Stimulated activated CD8-positive, alpha-beta memory T cell treated with anti-CD3 and anti-CD28 coated beads, Interleukin-7, amount 100 ng/mL, for 24 hours (primary cell): ENCODE results near the gene SEC22A.

Experiments used
- DNase-seq: peaks from one replicate; pipeline ENCODE4 v3.0.0-alpha.2; 2020; ENCODE audit warnings: low read depth

Gene SEC22A

DNA sequence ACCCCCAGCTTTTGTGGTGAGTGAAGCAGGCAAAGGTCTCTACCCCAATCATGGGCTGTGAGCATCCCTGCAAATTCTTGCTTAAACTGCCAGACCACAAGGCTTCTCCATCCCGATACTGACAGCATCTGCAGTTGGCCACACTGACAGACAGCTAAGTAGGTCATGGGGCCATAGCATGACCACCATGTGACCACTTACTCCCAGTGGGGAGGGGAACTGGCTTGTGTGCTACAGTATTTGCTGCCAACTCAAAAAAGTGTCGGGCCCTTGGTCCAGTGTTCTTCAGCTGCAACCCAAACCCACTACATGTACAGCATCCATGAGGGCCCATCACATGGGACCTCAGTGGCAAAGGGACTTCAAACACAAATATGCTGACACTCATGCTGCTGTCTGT is 103.4 kb downstream of the SEC22A start:
- no peak for DNase-seq

DNA sequence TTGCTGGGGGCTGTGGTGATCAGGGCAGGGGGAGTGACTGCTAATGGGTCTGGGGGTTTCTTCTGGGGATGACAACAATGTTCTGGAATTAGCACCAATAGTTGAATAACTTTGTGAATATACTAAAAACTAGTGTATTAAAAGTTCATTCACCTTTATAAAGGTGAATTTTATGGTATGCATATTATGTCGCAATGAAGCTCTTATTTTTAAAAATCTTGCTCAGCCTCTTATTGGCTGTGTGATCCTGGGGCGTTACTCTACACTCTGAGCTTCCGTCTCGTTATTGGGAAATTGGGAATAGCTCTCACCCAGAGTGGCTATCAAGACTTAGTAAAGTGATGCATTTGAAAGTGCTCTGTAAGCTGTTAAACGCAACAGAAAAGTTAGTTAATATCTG is 105.3 kb downstream of the SEC22A start:
- DNase-seq = no peak

DNA sequence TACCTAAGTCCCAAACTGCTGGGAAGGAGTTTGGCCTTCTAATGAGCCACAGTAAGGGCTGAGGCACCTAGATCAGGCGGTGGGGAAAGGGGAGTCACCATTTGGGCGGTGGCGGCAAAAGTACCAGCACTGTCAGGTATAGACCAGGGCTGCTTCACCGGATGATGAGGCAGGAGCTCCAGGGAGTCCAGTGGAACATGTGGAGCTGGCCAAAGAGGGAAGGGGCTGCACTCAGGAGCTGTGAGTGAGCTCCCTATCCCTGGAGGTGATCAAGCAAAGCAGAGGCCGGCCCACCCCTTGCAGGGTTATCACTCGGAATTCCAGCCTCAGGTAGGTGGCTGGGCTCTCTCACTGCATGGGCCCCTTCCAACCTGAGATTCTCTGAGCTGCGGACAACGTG is 108.4 kb downstream of the SEC22A start:
- DNase-seq = no peak

DNA sequence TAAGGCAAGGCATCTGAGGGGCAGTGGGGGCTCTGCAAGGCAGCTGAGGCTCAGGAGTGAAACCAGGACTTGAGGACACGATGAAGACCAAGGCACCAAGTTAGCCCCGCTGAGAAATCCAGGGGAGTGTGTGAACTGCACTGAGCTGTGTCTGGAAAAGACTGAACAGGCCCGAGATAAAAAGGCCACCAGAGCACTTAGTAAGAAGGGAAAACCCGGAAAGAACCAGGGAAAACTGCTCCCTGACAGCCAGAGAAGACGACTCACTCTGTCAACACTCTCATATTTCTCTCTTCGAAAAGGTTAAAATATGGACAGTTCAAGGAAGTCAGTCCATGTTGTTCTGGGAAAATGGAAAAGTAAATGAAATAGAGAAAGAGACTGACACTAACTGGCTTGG is 109.0 kb downstream of the SEC22A start:
- no peak for DNase-seq

DNA sequence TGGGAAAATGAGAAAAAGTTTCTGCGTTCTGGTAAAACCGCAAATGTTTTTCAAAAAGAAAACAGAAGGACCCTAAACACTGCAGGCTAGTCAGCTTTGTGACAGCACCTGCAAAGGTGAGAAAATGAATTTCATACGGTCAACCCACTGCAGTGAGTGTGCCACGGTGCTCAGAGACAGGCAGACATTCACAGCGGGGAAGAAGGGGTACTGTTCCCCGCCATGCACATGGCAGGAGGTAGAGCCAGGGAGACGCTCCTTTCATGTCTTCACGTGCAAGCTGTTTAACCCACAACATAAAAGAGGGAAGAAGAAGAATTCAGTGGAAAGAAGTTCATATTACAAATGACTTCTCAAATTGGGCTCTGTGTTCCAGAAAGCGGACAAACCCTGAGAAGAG is 109.5 kb downstream of the SEC22A start:
- no peak for DNase-seq

DNA sequence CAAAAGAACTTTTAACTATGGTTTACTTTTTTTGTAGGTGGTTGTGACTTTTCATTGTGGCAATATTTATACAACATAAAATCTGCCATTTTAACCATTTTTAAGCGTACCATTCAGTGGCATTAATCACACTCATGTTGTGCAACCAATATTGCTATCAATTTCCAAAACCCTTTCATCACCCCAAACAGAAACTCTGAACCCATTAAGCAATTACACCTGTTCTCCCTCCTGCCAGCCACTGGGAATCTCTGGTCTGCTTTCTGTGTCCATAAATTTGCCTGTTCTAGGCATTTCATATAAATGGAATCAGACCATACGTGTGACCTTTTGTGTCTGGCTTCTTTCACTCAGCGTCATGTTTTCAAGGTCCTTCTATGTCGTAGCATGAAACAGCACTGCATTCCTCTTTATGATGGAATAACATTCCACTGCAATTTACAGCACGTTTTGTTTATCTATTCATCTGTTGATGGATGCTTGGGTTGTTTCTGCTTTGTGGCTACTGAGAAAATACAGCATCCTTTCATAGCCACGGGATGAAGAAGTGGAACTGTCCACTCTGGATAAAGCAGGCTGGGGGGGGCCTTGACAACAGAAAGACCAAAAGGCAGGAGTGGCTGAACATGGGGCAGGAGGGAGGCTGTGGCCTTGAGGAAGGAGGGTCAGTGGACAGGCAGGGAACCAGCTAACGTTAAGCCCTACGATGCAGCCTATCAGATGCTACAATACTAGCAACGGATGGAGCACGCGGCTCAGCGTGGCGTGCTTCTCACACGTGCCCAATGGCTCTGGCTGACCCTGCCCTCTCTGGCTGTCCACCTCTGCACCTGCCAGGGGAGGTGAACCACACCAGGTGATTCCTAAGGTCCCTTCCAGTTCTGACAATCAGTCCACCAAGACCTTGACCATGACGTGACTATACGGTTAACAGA is 110.9 kb downstream of the SEC22A start:
- no peak for DNase-seq

DNA sequence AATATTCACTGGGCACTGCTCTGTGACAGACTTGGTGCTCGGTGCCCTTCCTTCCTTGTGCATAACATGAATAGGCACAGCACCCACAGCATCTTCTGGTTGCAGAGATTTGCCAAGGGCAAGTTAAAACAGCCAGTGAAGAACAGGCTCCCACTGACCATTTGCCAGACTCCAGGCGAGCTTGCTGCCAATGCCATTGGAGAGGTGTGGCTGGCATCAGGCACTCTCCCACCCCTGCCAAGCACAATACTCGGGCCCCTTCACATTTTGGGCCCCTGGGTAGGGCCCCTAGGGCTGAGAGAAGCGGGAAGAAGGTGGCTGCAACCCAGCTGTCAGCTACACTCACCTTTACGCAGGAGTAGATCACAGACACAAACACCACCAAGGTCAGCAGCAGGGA is 112.1 kb downstream of the SEC22A start:
- DNase-seq = no peak

DNA sequence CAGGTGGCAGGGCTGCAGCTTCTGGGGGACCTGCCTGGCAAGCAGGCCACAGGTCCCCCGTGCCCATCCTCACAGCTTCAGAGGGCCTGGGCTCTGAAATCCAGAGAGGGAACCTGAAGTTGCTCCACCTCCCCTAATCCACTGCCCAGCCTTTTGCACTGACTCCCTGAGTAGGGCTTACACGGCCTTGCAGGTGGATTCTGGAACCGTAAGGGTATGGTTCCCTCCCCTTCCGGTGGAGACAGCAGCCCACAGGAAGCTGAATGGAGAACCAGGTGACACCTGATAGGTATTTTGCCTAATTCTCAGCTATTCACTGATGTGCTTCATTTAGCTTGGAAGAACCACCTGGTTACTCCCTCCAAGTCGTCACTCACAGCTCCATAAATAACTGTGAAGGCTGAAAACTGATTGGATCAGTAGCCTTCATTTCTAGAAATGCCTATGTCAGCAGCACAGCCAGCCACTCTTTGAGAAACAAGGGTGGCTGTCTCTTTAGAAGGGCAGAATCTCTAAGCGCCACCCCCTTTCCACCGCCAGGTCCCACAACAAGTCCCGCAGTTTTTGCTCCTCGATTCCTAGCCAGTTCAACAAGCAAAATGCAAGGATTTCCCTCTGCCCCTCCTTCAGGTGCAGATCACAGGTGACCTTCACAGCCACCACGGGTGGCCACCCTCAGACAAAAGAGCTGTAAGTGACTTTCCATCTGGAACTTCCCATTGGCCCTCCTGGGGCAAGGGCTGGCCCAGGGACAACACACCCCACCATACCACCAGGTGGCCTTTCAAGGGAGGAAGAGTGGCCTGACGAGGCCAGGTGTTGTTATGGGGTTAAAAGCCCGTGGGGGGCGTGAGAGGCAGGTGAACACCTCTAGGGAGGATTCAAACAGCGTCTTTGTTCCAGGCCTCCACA is 112.9 kb downstream of the SEC22A start:
- DNase-seq = no peak

DNA sequence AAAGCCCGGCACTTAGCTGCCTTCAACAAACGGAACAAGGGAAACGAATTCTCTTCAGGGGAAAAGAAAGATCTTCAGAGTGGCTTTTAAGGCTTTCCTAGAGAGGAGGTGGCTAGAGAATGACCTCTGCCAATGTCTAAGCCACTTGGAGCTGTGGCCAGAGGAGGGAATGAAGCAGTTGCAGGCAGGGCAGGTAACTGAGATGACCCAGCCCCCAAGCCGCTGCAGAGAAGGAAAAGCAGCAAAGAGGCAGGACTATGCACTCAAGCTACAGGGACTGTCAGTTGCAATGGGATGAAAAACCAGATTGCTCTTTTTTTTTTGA is 113.5 kb downstream of the SEC22A start:
- no peak for DNase-seq

DNA sequence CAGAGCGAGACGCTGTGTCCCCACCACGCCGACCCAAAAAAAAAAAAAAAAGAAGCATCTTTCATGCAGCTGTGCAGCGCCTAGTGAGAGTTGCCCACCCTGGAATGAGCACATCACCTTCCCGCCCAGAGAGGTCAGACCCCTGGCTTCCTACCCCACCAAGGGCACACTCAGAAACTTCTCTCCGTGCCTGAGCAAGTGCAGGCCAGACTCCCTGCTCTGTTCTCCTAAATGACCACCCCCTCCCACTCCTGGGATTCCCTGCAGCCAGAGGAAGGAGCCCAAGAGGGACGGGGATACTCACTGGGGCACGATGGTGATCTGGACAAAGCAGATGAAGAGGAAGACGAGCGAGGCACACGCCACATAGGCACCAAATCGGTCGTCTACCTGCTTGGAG is 116.0 kb downstream of the SEC22A start:
- DNase-seq = no peak

DNA sequence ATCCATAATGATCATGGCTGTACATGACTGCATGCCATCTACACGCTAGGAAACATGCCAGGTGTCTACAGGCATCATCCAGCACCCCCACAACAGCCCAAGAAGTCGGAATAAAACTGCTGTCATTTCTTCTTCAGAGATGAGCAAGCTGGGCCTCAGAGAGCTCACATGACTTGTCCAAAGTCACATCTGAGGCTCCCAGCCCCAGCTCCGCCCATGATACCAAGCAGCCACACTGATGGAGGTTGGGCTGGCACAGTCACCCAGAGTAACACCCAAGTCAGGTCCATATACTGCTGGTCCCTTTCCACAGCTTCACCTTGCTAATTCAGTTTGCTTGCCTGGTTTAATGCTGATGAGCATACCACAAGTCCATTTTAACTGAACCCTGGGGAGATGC is 116.6 kb downstream of the SEC22A start:
- no peak for DNase-seq

DNA sequence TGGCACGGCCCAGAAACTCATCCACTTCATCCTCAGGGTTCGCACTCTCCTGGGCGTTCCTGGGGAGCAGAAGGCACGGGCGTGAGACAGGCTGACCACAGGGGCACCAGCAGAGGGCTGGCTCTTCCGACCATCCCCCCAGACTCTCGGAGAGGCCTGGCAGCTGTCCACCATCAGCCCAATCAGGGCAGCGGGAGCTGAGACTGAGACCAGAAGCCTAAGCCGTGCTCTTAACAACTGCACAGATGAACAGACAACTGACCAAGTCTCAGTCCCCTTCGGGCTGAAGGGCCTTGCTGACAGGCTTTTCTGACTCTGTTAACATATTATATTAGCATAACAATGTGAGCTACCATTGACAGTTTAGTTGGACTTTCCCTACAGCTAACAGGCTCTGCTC is 118.0 kb downstream of the SEC22A start:
- no peak for DNase-seq

DNA sequence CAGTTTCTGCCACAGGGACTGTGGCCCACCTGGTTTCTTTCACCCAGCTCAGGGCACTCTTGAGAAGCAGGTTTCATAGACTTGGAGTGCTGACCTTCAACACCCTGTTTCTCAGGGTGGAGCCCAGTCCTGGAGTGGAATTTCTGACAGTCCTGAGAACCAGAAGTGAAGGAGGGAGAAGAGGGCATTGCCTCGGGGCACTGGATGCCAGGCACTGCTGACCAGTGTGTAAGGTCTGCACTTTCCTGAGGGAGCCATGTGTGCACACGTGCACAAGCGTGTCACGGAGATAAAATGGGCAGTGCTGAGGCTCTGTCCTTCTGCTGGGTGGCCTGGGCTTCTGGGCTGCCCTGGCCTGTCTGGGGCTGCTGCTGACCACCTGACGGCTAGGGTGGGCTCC is 118.5 kb downstream of the SEC22A start:
- no peak for DNase-seq

DNA sequence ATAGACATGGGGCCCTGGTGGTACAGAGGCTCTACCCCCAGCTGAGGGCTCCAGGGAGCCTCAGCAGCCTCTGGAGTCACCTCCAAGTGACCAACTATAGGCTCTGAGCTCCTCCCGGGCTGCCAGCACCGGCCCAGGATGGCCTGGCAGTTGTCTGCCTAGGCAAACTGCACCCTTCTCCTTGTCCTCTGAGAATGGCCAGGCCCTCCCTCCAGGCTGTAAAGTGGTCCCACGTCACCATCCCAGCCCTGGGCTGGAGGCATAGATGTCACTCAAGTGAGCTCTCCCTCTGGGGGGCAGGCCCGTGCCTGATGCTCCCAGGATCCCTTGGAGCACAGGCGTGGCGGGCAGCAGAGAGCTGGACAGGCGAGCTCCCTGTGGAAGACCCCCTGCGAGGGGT is 120.1 kb downstream of the SEC22A start:
- DNase-seq = no peak

DNA sequence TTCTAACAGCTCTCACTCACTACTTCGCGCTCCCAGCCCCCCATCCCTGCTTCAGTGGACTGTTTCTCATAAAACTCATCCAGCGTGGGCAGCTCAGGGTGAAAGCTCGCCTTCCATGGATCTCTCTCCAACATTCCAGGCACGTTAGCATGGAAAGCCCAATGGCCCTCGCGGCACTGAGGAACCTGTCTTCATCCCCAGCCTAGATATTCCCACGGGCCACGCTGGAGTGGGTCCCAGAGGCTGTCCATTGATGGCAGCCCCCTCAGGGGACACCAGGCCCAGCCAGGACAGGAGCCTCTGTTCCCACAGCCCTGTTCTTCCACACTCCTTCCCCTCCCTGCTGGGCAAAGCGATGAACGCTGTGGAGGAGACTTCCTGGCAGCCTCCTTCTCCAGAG is 121.1 kb downstream of the SEC22A start:
- DNase-seq = no peak
